ENCODE data around the gene MAPK8.

DNA sequence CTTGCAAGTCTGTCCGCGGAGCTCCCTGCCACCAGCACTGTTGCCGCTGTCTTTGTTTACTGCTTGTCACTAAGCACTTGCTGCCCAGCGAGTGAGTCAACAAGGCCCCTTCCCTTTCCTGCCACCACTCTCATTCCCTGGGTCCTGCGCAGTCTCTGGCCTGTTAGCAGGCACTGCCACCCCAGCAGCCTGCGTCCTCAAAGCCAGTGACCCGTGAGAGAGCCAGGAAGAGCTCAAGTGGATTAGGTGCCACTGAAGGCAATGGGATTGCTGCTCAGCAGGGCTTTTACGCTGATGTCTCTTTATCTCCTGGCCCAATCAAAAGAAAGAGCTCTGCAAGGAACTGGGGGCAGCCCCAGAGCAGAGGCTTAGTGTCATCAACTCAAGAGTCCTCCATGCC lies 31.8 kb upstream of the MAPK8 start, which contains the start of gene FRMPD2:
- no peak for TF ChIP-seq YY1 (IDR thresholded peaks at IDR 0.05; ENCODE audit: insufficient read depth, insufficient read length)
- TF ChIP-seq SUZ12 (IDR thresholded peaks at IDR 0.05; ENCODE audit: extremely low read depth, insufficient read depth, insufficient read length), result no peak
- no peak for TF ChIP-seq ZNF274 (IDR thresholded peaks at IDR 0.05; ENCODE audit: low read depth, low read length)
